Right renal pelvis (tissue), 4 donors: ENCODE results near the gene CMSS1. TPM values are rescaled to one million over a fixed set of nuclear protein-coding genes. Genes with fewer than 3 reads are reported as not detected.

Experiments used
- DNase-seq, 4 donors: peaks; one replicate each; pipeline ENCODE4 v3.0.0-alpha.2; 2013; ENCODE audit warnings: low read depth in 4 of 4, low spot score in 3 of 4, missing footprints in 1 of 4
- polyA plus RNA-seq, 4 donors: library from polyadenylated mRNA; unstranded; fragments of 120-200 nt; gene quantifications; one replicate each; pipeline ENCODE4 v1.2.1, GENCODE V29; 2013; ENCODE audit not compliant: insufficient read length in 4 of 4

CMSS1 gene
- polyA plus RNA-seq, 4 donors = 39.3 to 42.3 (median 40.5) TPM

- DNase-seq = no peak
Observed at GRCh38 chr3:99928771-99929744, 111.4 kb downstream of the CMSS1 start.

GRCh38 chr3:99929745-99930139 is 112.1 kb downstream of the CMSS1 start:
- no peak for DNase-seq

- DNase-seq = no peak
Observed at GRCh38 chr3:99931059-99931458, 113.4 kb downstream of the CMSS1 start.

GRCh38 chr3:99933971-99934750 is 116.5 kb downstream of the CMSS1 start:
- no peak for DNase-seq

GRCh38 chr3:99934975-99935797 is 117.5 kb downstream of the CMSS1 start:
- no peak for DNase-seq

GRCh38 chr3:99938270-99938911 is 120.7 kb downstream of the CMSS1 start:
- no peak for DNase-seq

GRCh38 chr3:99939876-99940275 is 122.2 kb downstream of the CMSS1 start:
- DNase-seq = no peak

- no peak for DNase-seq
Observed at GRCh38 chr3:99940350-99940749, 122.7 kb downstream of the CMSS1 start.

- no peak for DNase-seq
Observed at GRCh38 chr3:99941211-99941610, 123.5 kb downstream of the CMSS1 start.

GRCh38 chr3:99943931-99944761 is 126.5 kb downstream of the CMSS1 start:
- DNase-seq = no peak

GRCh38 chr3:99945328-99945995 is 127.8 kb downstream of the CMSS1 start:
- DNase-seq = no peak

GRCh38 chr3:99947356-99947755 is 129.7 kb downstream of the CMSS1 start:
- no peak for DNase-seq

- no peak for DNase-seq
Observed at GRCh38 chr3:99948467-99949089, 130.9 kb downstream of the CMSS1 start.

GRCh38 chr3:99949956-99950670 is 132.5 kb downstream of the CMSS1 start:
- DNase-seq = no peak

- no peak for DNase-seq
Observed at GRCh38 chr3:99950921-99951320, 133.3 kb downstream of the CMSS1 start.

- no peak for DNase-seq
Observed at GRCh38 chr3:99951701-99952100, 134.0 kb downstream of the CMSS1 start.

GRCh38 chr3:99952306-99952705 is 134.6 kb downstream of the CMSS1 start:
- DNase-seq = no peak

GRCh38 chr3:99953596-99953995 is 135.9 kb downstream of the CMSS1 start:
- no peak for DNase-seq
